GM19468 (cell line): ENCODE results near the gene SDF4.
"Not testable (repeated sequence)": the region's sequence is repeated elsewhere in the genome, so short reads cannot be mapped to it uniquely, and the experiment has no call there.

ENCODE experiments used
- ATAC-seq: cut with Tn5 transposase; IDR thresholded peaks from one replicate; pipeline ENCODE4 v1.9.1; 2021; ENCODE audit warnings: mild to moderate bottlenecking, moderate library complexity, moderate number of reproducible peaks; ENCODE audit not compliant: unreplicated experiment; ENCODE audit errors: extremely low read depth

SDF4 gene

DNA sequence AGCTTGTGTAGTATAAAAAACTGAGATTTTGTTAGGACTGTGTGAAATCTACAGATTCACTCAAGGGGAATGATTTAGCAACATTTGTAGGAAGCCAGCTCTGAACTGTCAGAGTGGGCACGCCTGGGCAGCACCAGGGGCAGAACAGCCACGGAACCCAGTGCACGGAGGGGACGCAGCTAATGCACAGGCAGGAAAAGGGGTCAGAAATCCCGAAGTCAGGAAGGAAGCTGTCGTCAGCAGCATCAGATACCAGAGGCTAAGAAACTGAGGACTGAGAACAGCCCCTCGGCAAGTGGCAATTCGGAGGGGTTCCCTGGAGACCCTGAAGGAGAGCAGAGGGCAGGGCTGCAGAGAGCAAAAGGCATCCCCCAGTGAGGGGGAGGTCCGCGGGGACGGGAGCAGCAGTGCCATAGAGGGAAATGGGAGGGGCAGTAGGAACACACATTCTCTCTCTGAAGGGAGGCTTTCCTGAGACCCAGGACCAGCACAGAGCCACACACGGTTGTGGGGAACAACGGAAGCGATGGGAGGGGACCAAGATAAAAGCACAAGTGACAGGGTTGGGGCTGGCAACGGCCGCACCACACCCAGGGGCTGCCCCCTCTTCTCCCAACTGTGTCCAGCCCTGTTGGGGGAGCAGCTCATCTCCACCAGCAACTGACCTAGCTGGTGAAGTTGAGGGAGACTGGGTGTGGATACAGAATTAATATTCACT, 29.2 kb upstream of the SDF4 start:
- ATAC-seq: no peak

DNA sequence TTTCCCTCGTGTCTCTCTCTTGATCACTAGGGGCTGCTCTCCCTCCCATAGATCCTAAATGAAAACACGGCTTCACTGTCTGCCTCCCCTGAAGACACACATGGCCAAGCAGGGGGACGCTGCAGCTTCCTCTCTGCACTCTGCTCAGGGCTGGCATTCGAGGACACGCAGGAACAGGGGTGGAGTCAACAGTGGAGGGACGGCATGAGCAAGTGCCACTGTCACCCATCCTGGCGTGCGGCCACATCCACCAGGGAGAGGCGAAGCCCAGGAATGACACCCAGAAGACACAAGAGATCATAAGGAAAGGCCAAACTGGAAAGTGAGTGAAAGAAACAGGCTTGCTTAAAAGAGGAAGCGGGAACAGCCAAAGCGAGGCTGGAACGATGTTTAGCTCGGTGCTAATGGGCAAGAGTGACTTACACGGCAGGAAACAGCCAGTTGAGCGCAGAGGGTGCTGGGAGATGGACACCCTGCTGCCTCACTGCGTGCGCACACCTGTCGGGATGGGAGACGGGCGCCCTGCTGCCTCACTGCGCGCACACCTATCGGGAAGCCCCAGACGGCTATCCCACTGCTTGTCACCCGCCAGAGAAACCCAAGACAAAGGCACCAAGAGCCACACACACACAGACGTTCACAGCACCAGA, 28.3 kb upstream of the SDF4 start:
- no peak for ATAC-seq

GRCh38 chr1:1259540-1259939, 27.7 kb upstream of the SDF4 start:
- no peak for ATAC-seq

GRCh38 chr1:1259119-1259488, 27.3 kb upstream of the SDF4 start:
- no peak for ATAC-seq

DNA sequence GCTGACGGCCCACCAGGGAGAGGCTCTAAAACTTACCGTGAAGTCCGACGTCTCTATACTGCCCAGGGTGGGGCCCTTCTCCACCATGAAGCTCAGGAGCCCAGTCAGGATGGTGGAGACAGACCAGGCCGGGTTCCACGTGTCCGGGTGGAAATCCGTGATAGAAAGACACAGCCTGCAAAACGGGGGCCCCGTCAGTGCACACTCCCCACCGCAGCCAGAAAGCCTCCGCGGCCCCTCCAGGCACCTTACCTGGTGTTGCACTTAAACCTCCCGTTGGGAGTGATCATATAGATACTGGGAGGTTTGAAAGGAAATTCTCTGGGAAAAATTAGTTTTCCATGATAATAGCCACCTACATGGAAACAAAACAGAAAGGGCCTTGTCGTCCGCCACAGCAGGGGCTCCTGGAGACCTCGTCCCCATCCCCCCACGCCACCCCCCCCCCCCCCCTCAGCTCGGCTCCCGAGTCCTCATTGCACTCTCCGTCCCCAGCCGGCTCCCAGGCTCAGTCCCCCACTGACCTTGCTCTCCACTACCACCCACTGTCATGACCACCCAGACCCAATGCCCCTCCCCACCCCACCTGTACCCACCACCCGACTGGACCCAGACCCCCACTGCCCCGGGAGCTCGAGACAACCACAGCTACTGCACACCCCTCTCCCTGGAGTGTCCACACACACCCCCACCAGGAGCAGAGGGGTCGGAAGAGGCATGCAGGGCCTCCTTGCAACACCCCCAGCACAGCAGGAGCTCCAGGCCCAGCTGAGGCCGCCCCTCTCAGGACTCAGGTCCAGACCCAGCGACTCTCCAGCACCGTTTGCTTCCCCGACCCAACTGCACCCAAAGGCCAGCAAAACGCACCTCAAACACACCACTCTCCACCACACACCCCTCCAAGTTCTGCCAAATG, 25.4 kb upstream of the SDF4 start:
- ATAC-seq: no peak

DNA sequence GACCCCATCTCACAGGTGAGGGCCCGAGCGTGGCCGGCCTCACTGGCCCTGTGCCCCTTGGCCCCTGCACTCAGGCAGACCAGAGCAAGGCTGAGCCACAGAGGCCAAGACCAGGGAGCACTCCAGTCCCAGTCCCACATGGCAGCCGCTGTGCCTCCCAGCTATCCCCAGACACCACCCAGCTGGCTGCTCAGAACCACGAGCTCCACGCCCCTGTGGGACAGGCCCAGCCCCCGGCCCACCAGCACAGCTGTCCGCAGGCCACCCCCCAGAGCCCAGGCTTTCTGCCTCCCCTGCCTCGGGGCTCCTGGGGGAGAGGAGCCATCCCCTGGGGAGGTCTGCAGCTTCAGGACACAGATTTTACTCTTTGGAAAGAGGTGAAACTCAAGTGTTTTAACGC, 23.8 kb upstream of the SDF4 start:
- no peak for ATAC-seq

DNA sequence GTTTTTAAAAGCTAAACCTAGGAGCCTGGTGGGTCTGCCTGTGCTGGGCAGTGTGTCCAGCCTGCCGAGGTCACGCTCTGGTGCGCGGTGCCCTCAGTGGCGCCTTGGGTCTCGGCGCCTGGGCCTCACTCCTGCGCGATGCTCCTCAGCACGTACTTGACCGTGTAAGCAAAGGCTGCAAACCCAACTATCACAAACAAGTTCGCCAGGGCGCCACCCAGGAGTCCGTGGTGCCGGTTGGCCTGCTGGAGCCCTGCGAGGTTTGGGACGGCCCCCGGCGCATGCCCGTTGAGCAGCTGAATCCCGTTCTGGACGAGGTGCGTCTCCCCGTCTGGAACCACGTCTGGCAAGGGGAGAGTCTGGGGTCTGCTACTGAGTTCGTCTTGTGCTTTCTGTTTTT, 23.3 kb upstream of the SDF4 start:
- no peak for ATAC-seq

- no peak for ATAC-seq
Measured at GRCh38 chr1:1254667-1254998, 22.8 kb upstream of the SDF4 start.

- no peak for ATAC-seq
Measured at GRCh38 chr1:1253972-1254666, 22.3 kb upstream of the SDF4 start.

GRCh38 chr1:1253314-1253713, 21.5 kb upstream of the SDF4 start:
- ATAC-seq: no peak

DNA sequence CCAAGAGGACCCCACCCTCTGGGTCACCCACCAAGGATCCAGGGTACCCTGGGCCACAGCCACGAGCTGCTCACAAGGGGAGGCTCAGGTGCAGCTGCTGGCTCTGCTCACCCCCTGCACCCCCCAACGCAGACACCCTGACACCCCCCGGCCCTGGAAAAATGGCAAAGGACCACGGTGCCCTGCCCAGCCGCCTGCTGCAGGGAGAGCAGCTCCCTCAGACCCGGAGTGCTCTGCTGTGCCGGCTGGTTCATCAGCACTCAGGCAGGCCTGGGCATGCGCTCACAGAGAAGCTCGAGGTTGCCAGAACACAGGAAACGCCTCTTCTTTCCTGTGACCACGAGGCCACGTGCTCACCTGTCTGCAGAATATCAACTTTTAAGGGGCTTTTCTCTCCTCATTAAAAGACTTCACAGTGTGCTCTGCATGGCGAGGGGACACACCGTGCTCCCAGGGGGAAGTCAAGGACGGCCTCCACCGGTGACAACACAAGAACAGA, 19.0 kb upstream of the SDF4 start:
- ATAC-seq: no peak

GRCh38 chr1:1248009-1248913, 16.5 kb upstream of the SDF4 start:
- not testable (repeated sequence) for ATAC-seq

DNA sequence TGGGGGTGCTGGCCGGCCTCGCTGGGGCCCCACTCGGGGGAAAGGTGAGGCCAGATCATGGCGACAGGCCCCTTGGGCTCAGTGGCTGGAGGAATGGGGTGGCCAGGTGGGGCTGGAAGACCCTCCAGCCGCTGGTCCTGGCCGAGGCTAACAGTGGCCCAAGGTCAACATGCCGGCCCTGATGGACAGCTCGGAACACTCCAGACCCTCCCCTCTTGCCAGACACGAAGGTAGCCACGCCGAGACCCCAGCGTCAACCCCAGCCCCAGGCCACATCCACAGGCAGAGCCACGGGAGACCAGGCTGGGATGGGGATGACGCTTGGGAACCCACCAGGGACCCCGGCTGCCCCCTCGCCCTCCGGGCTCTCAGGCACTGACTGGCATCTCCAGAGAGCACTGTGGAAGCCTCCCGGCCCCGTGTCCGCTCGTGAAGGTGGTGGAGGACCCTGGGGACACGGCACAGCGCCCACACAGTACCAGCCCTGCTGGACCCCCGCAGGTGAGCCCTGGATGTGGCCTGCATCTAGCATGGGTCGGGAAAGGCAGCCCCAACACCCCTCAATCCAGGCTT, 15.6 kb upstream of the SDF4 start:
- no peak for ATAC-seq

DNA sequence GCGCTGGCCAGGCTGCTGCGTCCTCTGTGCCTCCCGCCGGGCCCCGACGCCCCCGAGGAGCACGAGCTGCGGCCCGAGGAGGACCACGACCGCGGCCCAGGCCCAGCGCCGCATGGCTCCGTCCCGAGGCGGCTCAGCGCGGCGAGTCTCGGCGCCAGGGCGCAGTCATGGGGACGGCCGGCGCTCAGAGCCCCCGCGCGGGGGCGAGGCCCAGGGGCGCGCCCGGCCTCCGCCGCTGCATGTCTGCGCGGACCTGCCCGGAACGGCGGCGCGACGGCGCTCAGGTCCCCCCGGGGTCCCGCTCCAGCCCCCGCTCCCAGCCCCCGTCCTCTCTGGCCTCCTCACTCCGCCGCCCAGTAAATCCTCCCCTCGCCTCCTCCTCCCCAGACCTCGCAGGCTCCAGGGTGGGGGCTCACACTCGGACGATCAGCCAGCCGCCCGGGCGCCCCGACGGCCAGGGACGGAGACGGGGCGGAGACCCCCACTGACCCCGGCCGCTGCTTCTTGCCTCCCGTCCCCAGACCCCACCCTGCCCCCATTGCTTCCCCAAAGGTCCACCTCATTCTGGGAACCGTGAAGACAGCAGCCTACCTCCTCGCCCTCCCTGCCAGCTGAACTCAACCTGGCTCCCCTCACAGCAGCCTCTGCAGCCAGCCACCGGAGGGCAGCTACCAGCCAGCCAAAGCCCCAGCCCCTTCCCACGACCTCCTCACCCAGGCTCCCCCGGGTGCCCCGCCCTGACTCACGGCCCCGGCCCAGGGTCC, 15.0 kb upstream of the SDF4 start, which contains the start of gene C1QTNF12:
C1QTNF12 (minus strand) TSS at position 146 of the 764 bp plus-strand sequence; CDS start at position 114, 32 bp downstream.
- ATAC-seq: no peak

DNA sequence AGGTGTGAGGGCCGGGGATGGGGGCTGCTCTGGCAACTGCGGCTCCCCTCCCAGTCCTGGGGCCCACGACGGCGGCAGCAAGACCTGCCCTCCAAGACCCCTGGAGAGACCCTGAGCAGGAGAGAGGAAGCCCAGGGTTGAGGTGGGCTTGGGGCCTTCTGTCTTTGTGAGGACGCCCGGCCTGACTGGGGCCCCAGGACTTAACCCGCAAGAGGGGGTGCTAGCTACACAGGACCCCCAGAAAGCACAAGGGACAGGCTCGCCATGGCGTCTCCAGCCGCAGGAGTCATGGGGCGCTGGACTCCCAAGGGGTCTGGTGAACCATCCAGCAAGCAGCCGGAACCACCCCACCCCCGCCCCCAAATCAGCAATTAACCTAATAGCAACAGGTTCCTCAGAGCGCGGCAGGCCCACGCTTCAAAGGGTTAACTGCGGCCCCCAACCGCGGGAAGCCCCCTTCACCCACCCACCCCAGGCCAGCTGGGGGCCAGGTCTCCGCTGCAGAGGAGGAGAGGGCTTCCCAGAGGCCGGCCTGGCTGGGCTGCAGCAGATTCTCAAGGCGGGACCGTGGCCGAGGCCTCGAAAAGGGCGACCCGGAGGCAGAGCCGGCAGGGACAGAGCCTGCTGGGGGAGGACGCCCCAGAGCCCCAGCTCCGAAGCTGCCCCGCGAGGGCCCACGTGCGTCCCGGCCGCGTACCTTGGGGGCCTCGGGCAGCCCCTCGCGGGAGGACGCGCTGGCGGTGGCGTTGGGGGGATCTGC, 14.2 kb upstream of the SDF4 start:
- no peak for ATAC-seq

- no peak for ATAC-seq
Measured at GRCh38 chr1:1245178-1245816, 13.5 kb upstream of the SDF4 start.

GRCh38 chr1:1244192-1244811, 12.5 kb upstream of the SDF4 start:
- ATAC-seq: no peak
